Epithelial cell of esophagus (primary cell): Measurements from ENCODE around the gene SH3BP5L.
A peak's percentile ranks its signal among the peaks of the same experiment; 100 is the strongest.

Experiments used
- DNase-seq: peaks from one replicate; pipeline ENCODE4 v3.0.0; 2010; ENCODE audit warnings: low read depth
- H3K4me3 ChIP-seq: 2 replicates; pipeline ENCODE4 v1.5.1; 2011; ENCODE audit warnings: mild to moderate bottlenecking, low read length, control low read depth
- CTCF ChIP-seq: IDR thresholded peaks from 2 replicates; pipeline ENCODE4 v1.5.1; 2011; ENCODE audit warnings: low read depth, mild to moderate bottlenecking, low read length, control low read depth, inconsistent platforms; ENCODE audit not compliant: insufficient read depth; ENCODE audit errors: missing control alignments

The SH3BP5L gene

GRCh38 chr1:248822148-248823032, 3.3 kb downstream of the SH3BP5L start:
- no peak for TF ChIP-seq CTCF
- DNase-seq: no peak
- no peak overlapping the region for H3K4me3 ChIP-seq

GRCh38 chr1:248821641-248822040, 4.1 kb downstream of the SH3BP5L start:
- H3K4me3 ChIP-seq: no peak overlapping the region
- DNase-seq: no peak
- no peak for TF ChIP-seq CTCF

- DNase-seq: peak; percentile 36
- no peak for TF ChIP-seq CTCF
These were observed 4.6 kb downstream of the SH3BP5L start for GRCh38 chr1:248821101-248821500.

GRCh38 chr1:248820041-248820585, 5.6 kb downstream of the SH3BP5L start:
- no peak for TF ChIP-seq CTCF
- H3K4me3 ChIP-seq: no peak overlapping the region
- DNase-seq: no peak

More at GRCh38 chr1:248821101-248821500, 4.6 kb downstream of the SH3BP5L start:
- no peak overlapping the region for H3K4me3 ChIP-seq

GRCh38 chr1:248818505-248819374, 7.0 kb downstream of the SH3BP5L start:
- DNase-seq: no peak
- TF ChIP-seq CTCF: no peak
- H3K4me3 ChIP-seq: no peak overlapping the region

- TF ChIP-seq CTCF: no peak
- no peak overlapping the region for H3K4me3 ChIP-seq
- DNase-seq: no peak
These were observed 8.7 kb downstream of the SH3BP5L start for GRCh38 chr1:248817065-248817464.
